SH-SY5Y (cell line): ENCODE data around the gene AP1G2.

Experiments used
- GATA2 ChIP-seq: IDR thresholded peaks from 2 replicates; pipeline ENCODE4 v1.6.1; 2011; ENCODE audit warnings: mild to moderate bottlenecking, low read depth, low read length
- GATA3 ChIP-seq: IDR thresholded peaks from 2 replicates; pipeline ENCODE4 v1.6.1; 2011; ENCODE audit warnings: low read depth, mild to moderate bottlenecking, low read length, moderate library complexity

The AP1G2 gene, protein sequence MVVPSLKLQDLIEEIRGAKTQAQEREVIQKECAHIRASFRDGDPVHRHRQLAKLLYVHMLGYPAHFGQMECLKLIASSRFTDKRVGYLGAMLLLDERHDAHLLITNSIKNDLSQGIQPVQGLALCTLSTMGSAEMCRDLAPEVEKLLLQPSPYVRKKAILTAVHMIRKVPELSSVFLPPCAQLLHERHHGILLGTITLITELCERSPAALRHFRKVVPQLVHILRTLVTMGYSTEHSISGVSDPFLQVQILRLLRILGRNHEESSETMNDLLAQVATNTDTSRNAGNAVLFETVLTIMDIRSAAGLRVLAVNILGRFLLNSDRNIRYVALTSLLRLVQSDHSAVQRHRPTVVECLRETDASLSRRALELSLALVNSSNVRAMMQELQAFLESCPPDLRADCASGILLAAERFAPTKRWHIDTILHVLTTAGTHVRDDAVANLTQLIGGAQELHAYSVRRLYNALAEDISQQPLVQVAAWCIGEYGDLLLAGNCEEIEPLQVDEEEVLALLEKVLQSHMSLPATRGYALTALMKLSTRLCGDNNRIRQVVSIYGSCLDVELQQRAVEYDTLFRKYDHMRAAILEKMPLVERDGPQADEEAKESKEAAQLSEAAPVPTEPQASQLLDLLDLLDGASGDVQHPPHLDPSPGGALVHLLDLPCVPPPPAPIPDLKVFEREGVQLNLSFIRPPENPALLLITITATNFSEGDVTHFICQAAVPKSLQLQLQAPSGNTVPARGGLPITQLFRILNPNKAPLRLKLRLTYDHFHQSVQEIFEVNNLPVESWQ

DNA sequence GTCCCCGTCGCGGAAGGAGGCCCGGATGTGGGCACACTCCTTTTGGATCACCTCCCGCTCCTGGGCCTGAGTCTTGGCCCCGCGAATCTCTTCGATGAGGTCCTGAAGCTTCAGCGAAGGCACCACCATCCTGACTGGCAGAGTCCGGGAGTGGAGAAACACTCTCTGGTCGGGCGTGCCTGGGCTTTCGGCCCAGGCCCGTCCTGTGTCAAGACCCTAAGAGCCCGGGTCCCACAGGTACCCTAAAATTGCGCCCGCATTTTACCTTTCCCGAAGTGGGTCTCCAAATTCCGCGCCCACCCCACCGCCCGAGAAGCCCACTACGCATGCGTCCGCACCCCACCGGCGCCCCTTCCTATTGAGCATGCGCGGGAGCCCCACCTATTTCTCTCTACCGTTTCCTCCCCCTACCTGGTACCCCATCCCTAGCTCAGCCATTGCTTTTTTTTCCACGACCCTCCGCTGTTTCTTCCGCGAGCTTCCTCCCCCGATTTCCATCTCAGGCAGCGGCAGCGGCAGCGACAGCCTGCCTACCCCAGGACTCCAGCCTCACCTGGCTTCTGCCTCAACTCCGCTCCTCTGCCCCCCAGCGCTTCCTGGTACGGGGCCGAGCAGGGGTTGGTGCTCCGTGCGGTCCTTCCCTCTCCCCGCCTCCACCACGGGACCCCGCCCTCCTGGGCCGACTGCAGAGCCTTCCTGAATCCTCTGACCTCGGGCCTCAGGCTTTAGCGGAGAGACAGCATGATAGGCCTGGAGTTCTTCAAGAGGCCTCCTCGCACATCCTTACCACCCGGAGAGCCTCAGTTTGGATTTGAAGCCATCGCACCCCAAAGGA is at the start of gene AP1G2:
Gene AP1G2, minus strand, starts transcription at position 606 of the 835 bp plus-strand sequence. Its CDS starts 477 bp downstream, at position 129.
- TF ChIP-seq GATA2 = peak; percentile 9; the same call in 1 of the 2 replicates
- no peak for TF ChIP-seq GATA3

DNA sequence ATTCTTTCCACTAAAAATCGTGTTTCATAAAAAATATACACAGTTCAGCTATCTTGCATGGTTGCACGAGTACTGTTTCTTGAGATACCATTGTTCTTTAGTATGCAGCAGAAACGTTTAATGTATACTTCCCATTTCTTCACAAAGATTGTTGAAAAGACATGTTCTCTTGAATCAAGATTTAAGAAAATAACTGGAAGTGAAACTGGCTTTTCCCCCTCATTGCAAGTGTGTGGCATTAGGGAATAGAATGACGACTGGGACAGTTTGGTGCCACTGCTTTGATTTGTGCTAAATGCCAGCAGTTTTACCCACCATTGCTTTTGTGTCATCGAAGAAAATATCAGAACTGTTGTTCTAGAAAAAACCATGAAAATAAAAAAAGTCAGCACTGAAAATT is 48.3 kb upstream of the AP1G2 start:
- TF ChIP-seq GATA3 (no peak), GATA2 (no peak)

DNA sequence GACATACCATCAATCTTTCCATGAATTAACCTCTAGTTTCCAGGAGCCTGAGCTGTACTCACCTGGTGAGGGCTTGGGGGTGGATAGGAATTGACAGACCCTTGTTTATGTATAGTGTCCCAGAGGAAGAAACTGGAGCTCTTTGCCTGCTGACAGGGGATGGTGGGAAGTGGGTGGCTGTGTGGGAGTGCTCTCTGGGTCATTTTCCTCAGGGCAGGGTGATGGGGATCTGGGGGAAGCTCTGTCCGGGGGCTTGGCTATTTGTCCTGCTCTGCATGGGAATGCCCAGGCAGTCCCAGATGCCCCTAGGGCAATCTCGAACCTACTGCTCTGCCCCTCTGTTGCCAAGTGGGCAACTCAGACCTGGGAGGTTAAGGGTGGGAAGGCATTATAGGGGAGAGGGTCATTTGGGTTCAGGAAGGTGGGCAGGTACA is 46.8 kb upstream of the AP1G2 start:
- TF ChIP-seq GATA3 (no peak), GATA2 (no peak)

DNA sequence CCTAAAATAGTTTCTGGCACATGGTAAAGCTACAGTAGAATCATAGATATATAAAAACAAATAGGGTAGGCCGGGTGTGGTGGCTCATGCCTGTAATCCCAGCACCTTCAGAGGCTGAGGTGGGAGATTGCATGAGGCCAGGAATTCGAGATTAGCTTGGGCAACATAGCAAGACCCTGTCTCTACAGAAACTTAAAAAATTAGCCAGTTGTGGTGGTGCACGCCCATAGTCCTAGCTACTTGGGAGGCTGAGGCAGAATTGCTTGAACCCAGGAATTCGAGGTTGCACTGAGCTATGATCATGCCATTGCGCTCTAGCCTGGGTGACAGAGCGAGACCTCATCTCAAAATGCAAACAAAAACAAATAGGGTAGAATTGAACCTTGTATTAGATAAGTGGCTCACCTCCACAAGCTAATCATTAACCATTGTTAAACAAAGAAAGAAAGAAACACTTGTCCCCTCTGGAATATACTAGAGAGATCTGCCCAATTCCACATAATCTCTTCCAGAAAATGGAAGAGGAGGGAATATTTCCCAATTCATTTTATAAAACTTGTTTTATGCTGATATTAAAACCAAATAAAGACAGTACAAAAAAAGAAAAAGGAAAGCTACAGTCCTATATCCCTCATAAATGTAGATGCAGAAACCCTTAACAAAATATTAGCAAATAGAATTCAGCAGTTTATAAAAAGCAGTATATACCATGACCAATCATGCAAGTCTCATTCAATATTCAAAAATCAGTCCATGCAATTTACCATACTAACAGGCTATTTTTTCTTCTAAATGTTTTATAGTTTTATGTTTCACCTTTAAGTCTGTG is 45.9 kb upstream of the AP1G2 start:
- TF ChIP-seq GATA2 (no peak), GATA3 (no peak)

DNA sequence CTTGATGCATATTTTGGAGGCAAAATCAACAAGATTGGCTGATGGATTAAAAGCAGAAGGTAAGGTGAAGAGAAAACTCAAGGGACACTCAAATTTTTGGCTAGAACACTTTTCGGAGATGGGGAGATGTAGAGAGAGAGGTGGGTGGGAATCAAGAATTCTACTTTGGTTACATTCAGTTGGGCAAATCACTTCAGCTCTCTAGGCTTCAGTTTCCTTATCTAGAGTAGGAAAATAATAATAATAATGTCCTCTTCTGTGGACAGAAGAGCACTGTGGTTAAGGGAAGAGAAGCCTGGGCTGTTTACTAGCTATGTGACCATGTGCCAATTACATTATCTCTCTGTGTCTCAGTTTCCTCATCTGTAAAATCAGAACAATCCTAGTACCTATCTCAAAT is 45.2 kb upstream of the AP1G2 start:
- no peak for TF ChIP-seq GATA2

DNA sequence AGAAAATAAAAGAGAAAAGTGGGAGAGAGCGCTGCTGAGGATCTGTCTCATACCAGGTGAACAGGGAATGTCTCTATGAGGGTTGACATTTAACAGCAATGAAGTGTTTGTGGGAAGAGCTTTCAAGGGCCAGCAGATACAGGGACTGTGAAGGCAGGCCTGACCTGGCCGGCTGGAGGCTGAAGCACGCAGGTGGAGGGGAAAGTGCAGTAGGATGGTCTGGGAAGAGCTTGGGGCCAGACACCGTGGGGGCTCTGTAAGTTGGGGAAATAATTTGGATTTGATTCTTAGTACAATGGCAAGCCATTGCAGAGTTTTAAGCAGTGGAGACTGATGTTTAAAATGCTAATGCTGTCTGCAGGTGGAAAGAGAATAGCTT is 44.8 kb upstream of the AP1G2 start:
- TF ChIP-seq GATA2 = no peak
- TF ChIP-seq GATA3 = no peak

DNA sequence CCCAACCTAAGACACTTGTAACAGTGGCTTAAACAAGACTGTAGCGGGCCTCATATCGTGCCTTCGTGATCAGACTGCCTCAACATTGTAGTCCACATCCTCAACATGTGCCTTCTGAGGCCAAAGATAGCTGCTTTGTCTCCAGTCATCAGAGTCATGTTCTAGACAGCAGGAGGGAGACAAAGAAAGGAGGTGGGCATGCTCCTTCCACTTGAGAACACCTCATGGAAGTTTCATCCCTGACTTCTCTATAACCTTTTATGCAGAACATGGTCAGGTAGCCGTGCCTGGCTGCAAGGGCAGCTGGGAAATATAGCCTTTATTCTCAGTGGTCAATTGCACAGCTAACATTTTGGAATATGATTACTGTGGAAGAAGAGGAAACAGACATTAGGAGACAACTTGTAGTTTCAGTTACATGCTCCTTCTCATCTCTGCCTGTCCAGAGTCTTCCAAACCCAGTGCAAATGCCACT is 43.3 kb upstream of the AP1G2 start:
- TF ChIP-seq GATA2 (no peak), GATA3 (no peak)

DNA sequence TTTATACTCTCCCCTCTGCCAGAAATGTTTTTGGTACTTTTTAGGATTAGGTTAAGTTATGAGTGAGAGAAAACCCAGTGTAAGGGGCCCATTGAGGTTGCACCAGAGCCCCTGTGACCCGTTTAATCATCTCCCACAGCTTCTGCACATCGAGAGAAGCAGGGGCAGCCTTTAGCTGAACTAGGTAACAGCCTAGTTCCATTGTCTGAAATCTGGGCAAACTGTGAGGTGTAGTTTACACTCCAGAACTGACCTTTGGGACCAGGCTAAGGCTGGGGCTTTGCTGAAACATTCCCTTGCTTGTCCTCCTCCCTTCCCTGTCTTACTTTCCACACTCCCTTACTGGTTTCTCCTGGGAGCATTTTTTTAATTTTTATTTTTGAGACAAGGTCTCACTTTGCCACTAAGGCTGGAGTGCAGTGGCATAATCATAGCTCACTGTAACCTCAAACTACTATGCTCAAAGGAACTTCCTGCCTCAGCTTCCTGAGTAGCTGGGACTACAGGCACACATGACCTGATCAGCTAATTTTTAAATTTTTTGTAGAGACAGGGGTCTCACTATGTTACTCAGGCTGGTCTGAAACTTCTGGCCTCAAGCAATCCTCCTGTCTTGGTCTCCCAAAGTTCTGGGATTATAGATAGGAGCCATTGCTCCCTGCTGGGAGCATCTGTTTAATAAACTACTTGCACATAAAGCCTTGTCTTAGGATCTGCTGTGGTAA is 42.7 kb upstream of the AP1G2 start:
- no peak for TF ChIP-seq GATA3
- TF ChIP-seq GATA2 = no peak

DNA sequence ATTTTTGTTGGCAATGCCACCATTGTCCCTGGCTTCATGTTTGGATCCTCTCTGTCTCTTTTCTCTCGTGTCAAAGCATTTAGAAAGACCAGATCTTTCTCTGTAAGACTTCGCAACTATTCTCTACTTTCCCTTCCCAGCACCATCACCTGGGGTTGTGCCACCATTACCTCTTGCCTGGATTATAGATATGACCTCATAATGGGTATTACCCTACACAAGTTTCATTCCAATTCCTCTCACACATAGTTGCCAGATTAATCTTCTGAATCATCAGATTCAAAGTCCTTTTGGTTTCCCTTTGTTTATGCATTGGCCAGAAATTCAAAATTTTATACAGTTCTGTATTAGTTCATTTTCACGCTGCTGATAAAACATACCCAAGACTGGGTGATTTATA is 41.4 kb upstream of the AP1G2 start:
- TF ChIP-seq GATA2 (no peak), GATA3 (no peak)

DNA sequence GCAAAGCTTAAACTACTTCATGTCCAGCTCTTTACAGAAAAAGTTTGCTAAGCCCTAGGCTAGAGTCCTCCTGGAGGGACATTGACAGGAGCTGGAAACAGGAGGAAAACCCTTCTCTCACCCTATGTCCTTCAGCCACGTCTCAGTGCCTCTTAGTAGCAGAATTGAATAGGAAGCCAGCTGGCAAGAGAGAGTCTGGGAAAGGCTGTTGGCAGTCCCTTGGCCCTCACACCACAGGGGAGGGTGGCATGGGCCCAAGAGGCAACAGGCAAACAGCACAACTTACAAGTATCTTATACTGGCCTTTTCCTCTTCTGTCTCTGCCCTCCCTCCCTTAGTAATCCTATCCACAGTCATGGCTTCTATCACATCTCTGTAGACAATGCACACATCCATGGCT is 40.9 kb upstream of the AP1G2 start:
- TF ChIP-seq GATA3 (no peak), GATA2 (no peak)

DNA sequence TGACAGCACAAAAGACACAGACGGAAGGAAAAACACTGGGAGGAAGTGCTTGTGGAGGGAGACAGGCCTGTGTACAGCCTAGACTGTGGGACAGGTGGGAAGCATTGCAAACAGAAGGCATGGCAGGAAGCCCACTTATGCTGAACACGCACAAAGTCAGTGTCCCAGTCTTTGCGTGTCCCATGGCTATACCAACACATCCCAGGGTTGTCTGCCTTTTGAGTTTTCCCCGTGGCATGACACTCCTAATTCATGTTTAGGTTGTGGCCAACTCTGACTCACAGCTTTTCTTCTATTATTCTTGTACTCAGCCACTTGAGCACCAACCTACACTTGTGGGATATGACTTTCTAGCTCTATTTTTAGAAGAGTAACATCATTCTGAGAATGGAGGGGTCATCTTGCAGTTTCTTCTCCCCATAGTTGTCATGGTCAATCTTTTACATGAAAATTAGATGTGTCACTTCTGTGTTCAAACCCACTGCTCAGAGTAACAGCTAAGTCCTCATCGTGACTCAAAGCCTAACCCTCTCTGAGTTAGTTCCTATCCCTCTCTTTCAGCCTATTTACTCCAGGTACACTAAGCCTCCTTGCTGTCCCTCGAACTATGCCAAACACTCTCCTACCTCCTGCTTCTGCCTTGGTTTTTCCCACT is 38.5 kb upstream of the AP1G2 start:
- no peak for TF ChIP-seq GATA2
- TF ChIP-seq GATA3 = no peak

DNA sequence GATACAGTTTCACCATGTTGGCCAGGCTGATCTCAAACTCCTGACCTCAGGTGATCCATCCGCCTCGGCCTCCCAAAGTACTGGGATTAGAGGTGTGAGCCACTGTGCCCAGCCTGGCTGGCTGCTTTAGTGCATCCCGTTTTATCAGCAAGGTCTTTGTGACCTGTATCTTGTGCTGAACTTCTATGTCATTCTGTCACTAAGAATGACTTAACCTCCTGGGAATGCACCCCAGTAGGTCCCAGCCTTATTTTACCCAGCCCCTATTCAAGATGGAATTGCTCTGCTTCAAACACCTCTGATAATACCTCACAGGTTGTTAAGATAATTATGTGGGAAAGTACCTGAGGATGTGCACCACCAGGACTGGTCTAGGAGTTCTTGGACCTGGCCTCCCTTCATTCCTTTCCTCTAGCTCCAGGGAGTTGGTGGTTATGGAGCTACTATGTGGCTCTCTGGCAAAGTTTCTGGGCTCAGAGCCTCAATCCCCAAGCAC is 37.1 kb upstream of the AP1G2 start:
- TF ChIP-seq GATA3 = no peak
- no peak for TF ChIP-seq GATA2
